ENCODE data around the gene ANK3. TPM values are rescaled to one million over a fixed set of nuclear protein-coding genes. Genes with fewer than 3 reads are reported as not detected.

The ANK3 gene
- total RNA-seq, 2 donors from 2014 or later: 189 to 198 TPM

- DNase-seq (ENCODE audit: low spot score): no peak
- Histone ChIP-seq H3K4me1 (no peaks in the 10 kb centered on the region), H3K4me3 (no peak overlapping the region), H3K9me3 (no peaks in the 10 kb centered on the region), H3K27ac (no peak overlapping the region), H3K36me3 (no peaks in the 10 kb centered on the region), H3K27me3 (no peaks in the 10 kb centered on the region)
- TF ChIP-seq, protein P1, sequence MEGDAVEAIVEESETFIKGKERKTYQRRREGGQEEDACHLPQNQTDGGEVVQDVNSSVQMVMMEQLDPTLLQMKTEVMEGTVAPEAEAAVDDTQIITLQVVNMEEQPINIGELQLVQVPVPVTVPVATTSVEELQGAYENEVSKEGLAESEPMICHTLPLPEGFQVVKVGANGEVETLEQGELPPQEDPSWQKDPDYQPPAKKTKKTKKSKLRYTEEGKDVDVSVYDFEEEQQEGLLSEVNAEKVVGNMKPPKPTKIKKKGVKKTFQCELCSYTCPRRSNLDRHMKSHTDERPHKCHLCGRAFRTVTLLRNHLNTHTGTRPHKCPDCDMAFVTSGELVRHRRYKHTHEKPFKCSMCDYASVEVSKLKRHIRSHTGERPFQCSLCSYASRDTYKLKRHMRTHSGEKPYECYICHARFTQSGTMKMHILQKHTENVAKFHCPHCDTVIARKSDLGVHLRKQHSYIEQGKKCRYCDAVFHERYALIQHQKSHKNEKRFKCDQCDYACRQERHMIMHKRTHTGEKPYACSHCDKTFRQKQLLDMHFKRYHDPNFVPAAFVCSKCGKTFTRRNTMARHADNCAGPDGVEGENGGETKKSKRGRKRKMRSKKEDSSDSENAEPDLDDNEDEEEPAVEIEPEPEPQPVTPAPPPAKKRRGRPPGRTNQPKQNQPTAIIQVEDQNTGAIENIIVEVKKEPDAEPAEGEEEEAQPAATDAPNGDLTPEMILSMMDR (IDR thresholded peaks at IDR 0.05): no peak
These were observed 52.6 kb downstream of the ANK3 start for GRCh38 chr10:60336901-60337630.

GRCh38 chr10:60335708-60336107 lies 54.0 kb downstream of the ANK3 start:
- Histone ChIP-seq H3K27me3 (no peaks in the 10 kb centered on the region), H3K4me1 (no peaks in the 10 kb centered on the region), H3K4me3 (no peak overlapping the region), H3K9me3 (no peaks in the 10 kb centered on the region), H3K36me3 (no peaks in the 10 kb centered on the region), H3K27ac (no peak overlapping the region)
- DNase-seq (ENCODE audit: low spot score): no peak
- TF ChIP-seq, protein P1 (IDR thresholded peaks at IDR 0.05): peak in 1 of 2 donors; percentile 36

DNA sequence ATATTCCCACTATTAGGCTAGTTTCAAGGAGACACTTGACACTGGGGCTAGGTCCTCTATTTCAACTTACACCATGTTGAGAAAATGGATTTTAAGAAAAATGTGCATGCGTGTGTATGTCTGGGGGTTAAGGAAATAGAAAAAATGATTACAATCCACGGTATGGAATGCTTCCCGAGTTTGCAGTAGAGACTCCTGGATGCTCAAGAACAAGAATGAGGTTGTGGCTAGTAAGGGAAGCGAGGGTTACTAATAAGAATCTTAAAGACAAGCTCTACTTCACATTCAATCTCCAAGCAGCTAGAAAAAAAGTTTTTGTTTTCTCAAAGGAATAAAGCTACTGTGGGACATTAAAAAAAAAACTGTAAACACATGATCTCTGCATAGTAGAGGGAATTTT lies 54.7 kb downstream of the ANK3 start:
- DNase-seq (ENCODE audit: low spot score): no peak
- Histone ChIP-seq H3K27me3 (no peaks in the 10 kb centered on the region), H3K36me3 (no peaks in the 10 kb centered on the region), H3K4me1 (no peaks in the 10 kb centered on the region), H3K4me3 (no peak overlapping the region), H3K9me3 (no peaks in the 10 kb centered on the region), H3K27ac (no peak overlapping the region)
- TF ChIP-seq, protein P1 (IDR thresholded peaks at IDR 0.05): no peak

DNA sequence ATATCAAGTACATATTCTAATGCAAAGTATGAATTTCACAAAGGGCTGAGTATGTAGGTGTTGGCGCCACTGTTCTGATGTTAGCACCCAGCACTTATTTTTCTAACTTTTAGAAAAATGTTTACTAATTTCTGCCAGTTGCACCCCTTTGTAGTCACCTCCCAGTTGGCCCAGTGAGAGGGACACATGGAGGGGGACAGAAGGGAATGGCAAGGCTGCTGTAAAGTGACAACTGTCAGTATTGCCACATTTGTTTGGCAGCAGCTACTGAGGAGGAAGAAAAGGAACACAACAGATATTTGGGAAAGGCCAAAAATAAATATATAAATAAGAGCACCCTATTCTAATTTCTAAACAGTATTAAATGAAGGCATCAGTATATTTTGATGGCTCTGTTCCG lies 57.3 kb downstream of the ANK3 start:
- TF ChIP-seq, protein P1 (IDR thresholded peaks at IDR 0.05): no peak
- H3K4me1 ChIP-seq: no peaks in the 10 kb centered on the region
- DNase-seq (ENCODE audit: low spot score): no peak
- H3K4me3 ChIP-seq: no peak overlapping the region
- no peaks in the 10 kb centered on the region for H3K27me3 ChIP-seq
- H3K9me3 ChIP-seq: no peaks in the 10 kb centered on the region
- no peak overlapping the region for H3K27ac ChIP-seq
- no peaks in the 10 kb centered on the region for H3K36me3 ChIP-seq

DNA sequence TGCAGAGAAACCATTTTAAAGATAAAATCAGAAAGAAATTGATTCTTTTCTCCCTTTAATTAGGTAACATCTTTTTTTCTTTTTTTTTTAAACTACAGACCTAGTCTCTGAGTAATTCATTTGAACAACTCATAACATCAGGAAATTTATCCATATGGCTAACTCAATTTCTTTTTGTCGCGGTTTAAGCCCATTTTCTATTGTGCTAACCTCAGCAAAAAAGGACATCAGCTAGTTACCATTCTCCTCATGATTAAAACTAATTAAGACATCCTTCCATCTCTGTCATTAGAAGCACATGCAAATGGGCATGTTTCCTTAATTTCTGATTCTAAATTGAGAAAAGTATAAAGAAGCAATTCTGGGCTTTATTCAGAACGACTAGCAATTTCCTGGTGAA lies 57.8 kb downstream of the ANK3 start:
- H3K27me3 ChIP-seq: no peaks in the 10 kb centered on the region
- H3K4me1 ChIP-seq: no peaks in the 10 kb centered on the region

More for the DNA sequence above, 57.8 kb downstream of the ANK3 start:
- Histone ChIP-seq H3K9me3 (no peaks in the 10 kb centered on the region), H3K36me3 (no peaks in the 10 kb centered on the region), H3K27ac (no peak overlapping the region), H3K4me3 (no peak overlapping the region)
- TF ChIP-seq, protein P1 (IDR thresholded peaks at IDR 0.05): no peak
- no peak for DNase-seq (ENCODE audit: low spot score)
